ENCODE measurements around the gene AHSG. TPM values are rescaled to one million over a fixed set of nuclear protein-coding genes. Genes with fewer than 3 reads are reported as not detected.

AHSG gene
- total RNA-seq, 2 donors from 2014 or later: not detected

DNA sequence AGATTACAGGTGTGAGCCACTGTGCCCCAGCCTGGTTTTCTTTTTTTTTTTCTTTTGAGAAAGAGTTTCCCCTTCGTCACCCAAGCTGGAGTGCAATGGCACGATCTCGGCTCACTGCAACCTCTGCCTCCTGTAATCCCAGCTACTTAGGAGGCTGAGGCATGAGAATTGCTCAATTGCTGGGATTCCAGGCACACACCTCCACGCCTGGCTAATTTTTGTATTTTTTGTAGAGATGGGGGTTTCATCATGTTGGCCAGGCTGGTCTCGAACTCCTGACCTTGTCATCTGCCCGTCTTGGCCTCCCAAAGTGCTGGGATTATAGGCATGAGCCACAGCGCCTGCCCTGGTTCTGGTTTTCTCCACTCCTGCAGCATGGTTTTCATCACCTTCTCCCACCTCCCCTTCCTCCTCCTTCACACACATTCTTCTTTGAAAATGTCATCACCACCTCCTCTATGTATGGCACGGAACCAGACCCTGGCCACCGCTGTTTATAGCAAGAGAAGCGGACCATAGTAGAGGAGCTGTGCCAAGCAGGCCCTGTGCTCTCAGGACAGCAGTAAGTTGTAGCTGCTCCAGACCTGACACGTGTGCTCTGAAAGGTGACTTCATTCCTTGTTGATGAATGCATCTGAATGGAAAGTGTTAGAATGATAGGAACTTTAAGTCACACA is 14.6 kb upstream of the AHSG start:
- Mint-ChIP-seq H3K27me3 (peaks cover 9% of the 10 kb centered on the region), H3K36me3 (ENCODE audit: low read depth) (no peaks in the 10 kb centered on the region), H3K4me1 (peaks cover 2% of the 10 kb centered on the region), H3K27ac (no peak overlapping the region), H3K4me3 (no peak overlapping the region)
- H3K9me3 ChIP-seq (ENCODE audit: control insufficient read depth, low read length, poor library complexity, severe bottlenecking): no peaks in the 10 kb centered on the region
- no peak for ATAC-seq
- no peak for DNase-seq

- Mint-ChIP-seq H3K27ac (no peak overlapping the region), H3K4me1 (peaks cover 2% of the 10 kb centered on the region), H3K27me3 (peaks cover 9% of the 10 kb centered on the region), H3K36me3 (ENCODE audit: low read depth) (no peaks in the 10 kb centered on the region), H3K4me3 (no peak overlapping the region)
- ATAC-seq (no peak), DNase-seq (no peak)
- no peaks in the 10 kb centered on the region for H3K9me3 ChIP-seq (ENCODE audit: control insufficient read depth, low read length, poor library complexity, severe bottlenecking)
Observed at GRCh38 chr3:186598794-186599141, 14.1 kb upstream of the AHSG start.

- H3K4me3 Mint-ChIP-seq: no peak overlapping the region
- ATAC-seq (no peak), DNase-seq (no peak)
- no peaks in the 10 kb centered on the region for H3K36me3 Mint-ChIP-seq (ENCODE audit: low read depth)
- no peak overlapping the region for H3K27ac Mint-ChIP-seq
- H3K4me1 Mint-ChIP-seq: peaks cover 2% of the 10 kb centered on the region
- H3K27me3 Mint-ChIP-seq: peaks cover 14% of the 10 kb centered on the region
- no peaks in the 10 kb centered on the region for H3K9me3 ChIP-seq (ENCODE audit: control insufficient read depth, low read length, poor library complexity, severe bottlenecking)
Observed at GRCh38 chr3:186599142-186599784, 13.6 kb upstream of the AHSG start.

DNA sequence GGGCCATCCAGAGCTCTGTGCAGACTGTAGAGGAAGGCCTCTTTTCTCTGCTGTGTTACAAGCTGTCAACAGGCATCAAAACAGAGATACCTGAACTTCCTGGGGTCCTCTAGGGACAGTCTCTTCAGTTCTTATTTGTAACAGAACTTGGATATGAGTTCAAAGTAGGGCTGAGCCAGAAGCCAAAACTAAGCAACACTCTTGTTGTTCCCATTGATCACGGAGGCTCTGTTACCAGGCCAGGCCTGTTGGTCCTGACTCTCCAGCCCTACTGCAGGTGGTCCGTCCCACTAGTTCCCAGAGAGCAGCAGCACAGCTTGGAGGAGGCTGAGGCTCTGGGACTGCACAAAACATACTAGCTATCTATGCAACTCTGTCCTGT is 13.1 kb upstream of the AHSG start:
- H3K9me3 ChIP-seq (ENCODE audit: control insufficient read depth, low read length, poor library complexity, severe bottlenecking): no peaks in the 10 kb centered on the region
- no peak overlapping the region for H3K27ac Mint-ChIP-seq
- DNase-seq (no peak), ATAC-seq (no peak)
- no peak overlapping the region for H3K4me3 Mint-ChIP-seq
- peaks cover 2% of the 10 kb centered on the region for H3K4me1 Mint-ChIP-seq
- no peaks in the 10 kb centered on the region for H3K36me3 Mint-ChIP-seq (ENCODE audit: low read depth)
- H3K27me3 Mint-ChIP-seq: peaks cover 18% of the 10 kb centered on the region

GRCh38 chr3:186600896-186601295 is 12.0 kb upstream of the AHSG start:
- no peak overlapping the region for H3K4me3 Mint-ChIP-seq
- H3K27me3 Mint-ChIP-seq: peaks cover 27% of the 10 kb centered on the region
- ATAC-seq (no peak), DNase-seq (no peak)
- no peaks in the 10 kb centered on the region for H3K9me3 ChIP-seq (ENCODE audit: control insufficient read depth, low read length, poor library complexity, severe bottlenecking)
- H3K27ac Mint-ChIP-seq: no peak overlapping the region
- H3K36me3 Mint-ChIP-seq (ENCODE audit: low read depth): no peaks in the 10 kb centered on the region
- H3K4me1 Mint-ChIP-seq: peaks cover 2% of the 10 kb centered on the region

DNA sequence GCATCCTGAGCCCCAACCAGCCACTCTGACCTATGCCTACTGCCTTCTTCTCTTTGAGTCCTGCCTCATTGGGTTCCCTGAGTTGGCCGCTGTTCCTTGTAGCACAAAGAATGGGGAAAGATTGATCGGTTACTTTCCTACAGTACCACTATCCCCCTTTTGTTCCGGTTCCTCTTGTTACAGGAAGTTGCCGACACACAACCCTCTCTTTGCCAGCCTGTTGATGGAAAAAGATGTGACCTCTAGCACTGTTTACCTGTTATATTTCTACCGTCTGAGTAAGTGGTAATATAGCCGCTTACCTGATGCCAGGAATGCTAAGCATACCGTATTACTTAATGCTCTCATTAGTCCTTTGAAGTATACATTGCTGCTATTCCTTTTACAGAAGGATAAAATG is 9.7 kb upstream of the AHSG start:
- no peak for DNase-seq
- H3K4me3 Mint-ChIP-seq: no peak overlapping the region
- H3K27me3 Mint-ChIP-seq: peaks cover 22% of the 10 kb centered on the region
- peaks cover 2% of the 10 kb centered on the region for H3K4me1 Mint-ChIP-seq
- no peaks in the 10 kb centered on the region for H3K9me3 ChIP-seq (ENCODE audit: control insufficient read depth, low read length, poor library complexity, severe bottlenecking)
- H3K27ac Mint-ChIP-seq: no peak overlapping the region
- no peaks in the 10 kb centered on the region for H3K36me3 Mint-ChIP-seq (ENCODE audit: low read depth)
- no peak for ATAC-seq

GRCh38 chr3:186605078-186605477 is 7.8 kb upstream of the AHSG start:
- Mint-ChIP-seq H3K4me1 (peaks cover 2% of the 10 kb centered on the region), H3K36me3 (ENCODE audit: low read depth) (no peaks in the 10 kb centered on the region), H3K4me3 (no peak overlapping the region), H3K27ac (no peak overlapping the region), H3K27me3 (peaks cover 18% of the 10 kb centered on the region)
- no peaks in the 10 kb centered on the region for H3K9me3 ChIP-seq (ENCODE audit: control insufficient read depth, low read length, poor library complexity, severe bottlenecking)
- ATAC-seq (no peak), DNase-seq (no peak)

GRCh38 chr3:186605561-186606545 is 7.0 kb upstream of the AHSG start:
- no peak for ATAC-seq

GRCh38 chr3:186608624-186609215 is 4.1 kb upstream of the AHSG start:
- ATAC-seq: no peak
- H3K4me1 Mint-ChIP-seq: no peaks in the 10 kb centered on the region
- H3K36me3 Mint-ChIP-seq (ENCODE audit: low read depth): no peaks in the 10 kb centered on the region
- peaks cover 23% of the 10 kb centered on the region for H3K27me3 Mint-ChIP-seq
- H3K27ac Mint-ChIP-seq: no peak overlapping the region
- DNase-seq: no peak
- no peak overlapping the region for H3K4me3 Mint-ChIP-seq
- no peaks in the 10 kb centered on the region for H3K9me3 ChIP-seq (ENCODE audit: control insufficient read depth, low read length, poor library complexity, severe bottlenecking)

More at GRCh38 chr3:186605561-186606545, 7.0 kb upstream of the AHSG start:
- DNase-seq: no peak
- H3K27me3 Mint-ChIP-seq: peaks cover 18% of the 10 kb centered on the region
- no peaks in the 10 kb centered on the region for H3K36me3 Mint-ChIP-seq (ENCODE audit: low read depth)
- no peaks in the 10 kb centered on the region for H3K9me3 ChIP-seq (ENCODE audit: control insufficient read depth, low read length, poor library complexity, severe bottlenecking)
- no peak overlapping the region for H3K4me3 Mint-ChIP-seq
- no peak overlapping the region for H3K27ac Mint-ChIP-seq
- peaks cover 2% of the 10 kb centered on the region for H3K4me1 Mint-ChIP-seq

GRCh38 chr3:186609247-186609868 is 3.5 kb upstream of the AHSG start:
- no peaks in the 10 kb centered on the region for H3K36me3 Mint-ChIP-seq (ENCODE audit: low read depth)
- peaks cover 2% of the 10 kb centered on the region for H3K4me1 Mint-ChIP-seq
- H3K27me3 Mint-ChIP-seq: peaks cover 19% of the 10 kb centered on the region
- no peak overlapping the region for H3K4me3 Mint-ChIP-seq
- no peaks in the 10 kb centered on the region for H3K9me3 ChIP-seq (ENCODE audit: control insufficient read depth, low read length, poor library complexity, severe bottlenecking)
- DNase-seq: no peak
- no peak overlapping the region for H3K27ac Mint-ChIP-seq
- no peak for ATAC-seq

DNA sequence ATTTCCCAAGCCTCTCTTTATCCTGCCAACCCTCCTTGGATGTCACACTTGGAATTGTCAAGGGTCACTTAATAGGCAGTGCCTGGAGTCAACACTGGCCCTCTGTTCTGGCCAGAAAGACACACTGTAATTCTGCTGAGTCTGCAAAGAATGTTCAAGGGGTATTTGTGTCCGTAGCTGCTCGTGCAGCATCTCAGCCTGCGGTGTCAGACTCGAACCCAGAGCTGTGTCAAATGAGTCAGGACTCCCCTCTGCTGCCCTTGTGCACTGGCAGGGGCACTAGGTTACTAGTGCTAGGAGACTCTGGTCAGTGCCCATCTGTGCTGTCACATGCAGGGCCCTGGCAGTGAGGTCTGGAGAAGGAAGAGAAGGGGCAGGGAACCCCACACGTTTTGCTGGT is 795 bp upstream of the AHSG start:
- DNase-seq (no peak), ATAC-seq (no peak)
- Mint-ChIP-seq H3K4me3 (no peak overlapping the region), H3K36me3 (ENCODE audit: low read depth) (peaks cover 2% of the 10 kb centered on the region), H3K27ac (no peak overlapping the region), H3K4me1 (peaks cover 15% of the 10 kb centered on the region), H3K27me3 (peaks cover 17% of the 10 kb centered on the region)
- H3K9me3 ChIP-seq (ENCODE audit: control insufficient read depth, low read length, poor library complexity, severe bottlenecking): no peaks in the 10 kb centered on the region

GRCh38 chr3:186613637-186614265 is 891 bp downstream of the AHSG start:
- H3K4me3 Mint-ChIP-seq: no peak overlapping the region
- no peak overlapping the region for H3K27ac Mint-ChIP-seq
- H3K36me3 Mint-ChIP-seq (ENCODE audit: low read depth): peaks cover 2% of the 10 kb centered on the region
- no peak for DNase-seq
- H3K9me3 ChIP-seq (ENCODE audit: control insufficient read depth, low read length, poor library complexity, severe bottlenecking): no peaks in the 10 kb centered on the region
- ATAC-seq: no peak
- H3K4me1 Mint-ChIP-seq: peaks cover 17% of the 10 kb centered on the region
- peaks cover 34% of the 10 kb centered on the region for H3K27me3 Mint-ChIP-seq
